HEK293 (cell line): ENCODE measurements around the gene PPP1R14B.

Experiments
- CTCF ChIA-PET: fragments of 350-600 bp; formaldehyde crosslinking; extraction: SDS; loops from one replicate; lab custom pipeline; 2021; ENCODE audit warnings: antibody characterized with exemption; lab: Yijun Ruan, JAX
- POLR2A ChIA-PET: fragments of 300-600 bp; formaldehyde crosslinking; extraction: SDS; loops from one replicate; lab custom pipeline; 2020; ENCODE audit warnings: antibody characterized with exemption, inconsistent platforms; lab: Yijun Ruan, JAX
- H3K27ac ChIP-seq: fragments of 200-500 bp; sonication (Bioruptor generic); 2 replicates; pipeline ENCODE4 v1.5.1; 2014; ENCODE audit warnings: low read depth, low read length, control low read depth, inconsistent platforms; ENCODE audit errors: extremely low read depth
- H3K36me3 ChIP-seq, 2 experiments: fragments of 200-500 bp in 1 of 2; sonication (Bioruptor generic) in 1 of 2; 1 replicate in 1 of 2; 2 replicates in 1 of 2; pipeline ENCODE4 v1.5.1; 2014 to 2017; ENCODE audit warnings: inconsistent platforms in 2 of 2, low read length in 2 of 2; ENCODE audit not compliant: control insufficient read depth in 2 of 2, insufficient read depth in 1 of 2
- H3K4me1 ChIP-seq: fragments of 200-500 bp; sonication (Bioruptor generic); 2 replicates; pipeline ENCODE4 v1.5.1; 2014; ENCODE audit warnings: mild to moderate bottlenecking, low read length, inconsistent platforms; ENCODE audit not compliant: control insufficient read depth, insufficient read depth
- H3K4me3 ChIP-seq: 2 replicates; pipeline ENCODE4 v1.5.1; 2011; ENCODE audit warnings: low read depth, mild to moderate bottlenecking, control low read depth, low read length, moderate library complexity
- H3K9me3 ChIP-seq: fragments of 200-500 bp; sonication (Bioruptor generic); 2 replicates; pipeline ENCODE4 v1.5.1; 2014; ENCODE audit warnings: low read depth, low read length, inconsistent platforms; ENCODE audit not compliant: control insufficient read depth, insufficient read depth
- ZBTB48 ChIP-seq: fragments of 450-650 bp; formaldehyde crosslinking; IDR thresholded peaks from 2 replicates; pipeline ENCODE4 v1.5.1; 2016; ENCODE audit warnings: missing biosample characterization, missing genetic modification characterization
- ZFHX2 ChIP-seq: fragments of 450-650 bp; formaldehyde crosslinking; conservative IDR thresholded peaks from 2 replicates; pipeline ENCODE4 v1.5.1; 2016; ENCODE audit warnings: missing biosample characterization, missing genetic modification characterization
- ZNF10 ChIP-seq: fragments of 450-650 bp; formaldehyde crosslinking; IDR thresholded peaks from 2 replicates; pipeline ENCODE4 v1.5.1; 2017; ENCODE audit warnings: missing biosample characterization, missing genetic modification characterization
- ZNF112 ChIP-seq: fragments of 450-650 bp; formaldehyde crosslinking; IDR thresholded peaks from 2 replicates; pipeline ENCODE4 v1.5.0; 2017; ENCODE audit warnings: missing biosample characterization, missing genetic modification characterization
- ZNF114 ChIP-seq: fragments of 450-650 bp; formaldehyde crosslinking; IDR thresholded peaks from 2 replicates; pipeline ENCODE4 v1.5.0; 2017; ENCODE audit warnings: missing biosample characterization, missing genetic modification characterization
- ZNF132 ChIP-seq: fragments of 450-650 bp; formaldehyde crosslinking; IDR thresholded peaks from 2 replicates; pipeline ENCODE4 v1.5.1; 2017; ENCODE audit warnings: missing biosample characterization, missing genetic modification characterization, borderline replicate concordance
- ZNF2 ChIP-seq: fragments of 450-650 bp; formaldehyde crosslinking; IDR thresholded peaks from 2 replicates; pipeline ENCODE4 v1.5.1; 2016; ENCODE audit warnings: missing biosample characterization, missing genetic modification characterization
- ZNF335 ChIP-seq: fragments of 450-650 bp; formaldehyde crosslinking; conservative IDR thresholded peaks from 2 replicates; pipeline ENCODE4 v1.5.1; 2016; ENCODE audit warnings: missing biosample characterization, missing genetic modification characterization
- ZNF433 ChIP-seq: fragments of 450-650 bp; formaldehyde crosslinking; IDR thresholded peaks from 2 replicates; pipeline ENCODE4 v1.5.1; 2016; ENCODE audit warnings: missing biosample characterization, missing genetic modification characterization, low read depth
- ZNF76 ChIP-seq: fragments of 450-650 bp; formaldehyde crosslinking; IDR thresholded peaks from 2 replicates; pipeline ENCODE4; 2016; ENCODE audit warnings: low read depth, missing biosample characterization, missing genetic modification characterization, borderline replicate concordance
- ZNF777 ChIP-seq: fragments of 450-650 bp; formaldehyde crosslinking; IDR thresholded peaks from 2 replicates; pipeline ENCODE4 v1.5.1; 2017; ENCODE audit warnings: missing biosample characterization, missing genetic modification characterization, borderline replicate concordance
- TF ChIP-seq, protein P1 (sequence below): fragments of 450-650 bp; formaldehyde crosslinking; IDR thresholded peaks from 2 replicates; pipeline ENCODE4 v1.5.1; 2017; ENCODE audit warnings: missing biosample characterization, mild to moderate bottlenecking, missing genetic modification characterization, moderate library complexity
- TF ChIP-seq, protein P2 (sequence below): fragments of 450-650 bp; formaldehyde crosslinking; IDR thresholded peaks from 2 replicates; pipeline ENCODE4 v1.5.1; 2016; ENCODE audit warnings: missing biosample characterization, missing genetic modification characterization

Gene PPP1R14B

DNA sequence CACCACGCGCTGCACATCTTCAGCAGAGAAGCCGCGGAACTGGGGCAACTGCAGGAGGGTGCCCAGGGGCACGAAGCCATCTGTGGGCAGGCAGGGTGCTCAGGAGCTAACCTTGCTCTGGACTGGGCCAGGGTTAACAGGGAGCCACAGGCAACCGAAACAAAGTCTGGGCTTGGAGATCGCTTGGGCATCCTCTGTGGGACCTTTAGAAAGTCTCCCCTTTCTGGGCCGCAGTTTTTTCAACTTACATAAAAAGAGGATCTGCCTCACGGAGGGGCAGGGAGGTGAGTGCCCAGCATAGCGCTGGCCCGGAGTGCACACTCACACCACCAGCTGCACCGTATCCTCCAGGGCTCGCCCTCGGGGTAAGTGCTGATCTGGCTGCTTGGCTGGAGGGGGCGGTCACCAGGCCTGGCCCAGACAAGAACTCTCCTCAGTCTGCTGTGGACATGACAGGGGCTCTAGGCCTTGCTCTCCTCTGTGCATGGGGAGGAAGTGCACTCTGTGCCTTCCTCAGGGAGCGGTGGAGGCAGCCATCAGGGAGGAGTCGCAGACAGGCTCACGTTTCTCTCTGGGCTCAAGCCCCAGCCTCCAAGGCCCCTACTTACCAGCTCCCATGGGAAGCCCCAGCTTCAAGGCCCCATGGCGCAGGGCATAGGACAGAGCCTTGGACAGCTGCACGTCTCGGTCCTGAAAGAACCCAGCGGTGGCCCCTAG is 21.7 kb downstream of the PPP1R14B start:
- TF ChIP-seq, protein P1, sequence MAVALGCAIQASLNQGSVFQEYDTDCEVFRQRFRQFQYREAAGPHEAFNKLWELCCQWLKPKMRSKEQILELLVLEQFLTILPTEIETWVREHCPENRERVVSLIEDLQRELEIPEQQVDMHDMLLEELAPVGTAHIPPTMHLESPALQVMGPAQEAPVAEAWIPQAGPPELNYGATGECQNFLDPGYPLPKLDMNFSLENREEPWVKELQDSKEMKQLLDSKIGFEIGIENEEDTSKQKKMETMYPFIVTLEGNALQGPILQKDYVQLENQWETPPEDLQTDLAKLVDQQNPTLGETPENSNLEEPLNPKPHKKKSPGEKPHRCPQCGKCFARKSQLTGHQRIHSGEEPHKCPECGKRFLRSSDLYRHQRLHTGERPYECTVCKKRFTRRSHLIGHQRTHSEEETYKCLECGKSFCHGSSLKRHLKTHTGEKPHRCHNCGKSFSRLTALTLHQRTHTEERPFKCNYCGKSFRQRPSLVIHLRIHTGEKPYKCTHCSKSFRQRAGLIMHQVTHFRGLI (tag by site-specific recombination), result no peak
- TF ChIP-seq ZNF777 (tag by site-specific recombination) (no peak), ZBTB48 (tag by site-specific recombination) (peak; percentile 35; the same call in 1 of the 2 replicates), ZNF132 (no peak), ZNF112 (no peak), ZNF335 (tag by site-specific recombination) (peak; percentile 64; the same call in 1 of the 2 replicates), ZNF76 (tag by site-specific recombination) (no peak), ZNF2 (no peak), ZFHX2 (tag by site-specific recombination) (no peak)
- TF ChIP-seq, protein P2, sequence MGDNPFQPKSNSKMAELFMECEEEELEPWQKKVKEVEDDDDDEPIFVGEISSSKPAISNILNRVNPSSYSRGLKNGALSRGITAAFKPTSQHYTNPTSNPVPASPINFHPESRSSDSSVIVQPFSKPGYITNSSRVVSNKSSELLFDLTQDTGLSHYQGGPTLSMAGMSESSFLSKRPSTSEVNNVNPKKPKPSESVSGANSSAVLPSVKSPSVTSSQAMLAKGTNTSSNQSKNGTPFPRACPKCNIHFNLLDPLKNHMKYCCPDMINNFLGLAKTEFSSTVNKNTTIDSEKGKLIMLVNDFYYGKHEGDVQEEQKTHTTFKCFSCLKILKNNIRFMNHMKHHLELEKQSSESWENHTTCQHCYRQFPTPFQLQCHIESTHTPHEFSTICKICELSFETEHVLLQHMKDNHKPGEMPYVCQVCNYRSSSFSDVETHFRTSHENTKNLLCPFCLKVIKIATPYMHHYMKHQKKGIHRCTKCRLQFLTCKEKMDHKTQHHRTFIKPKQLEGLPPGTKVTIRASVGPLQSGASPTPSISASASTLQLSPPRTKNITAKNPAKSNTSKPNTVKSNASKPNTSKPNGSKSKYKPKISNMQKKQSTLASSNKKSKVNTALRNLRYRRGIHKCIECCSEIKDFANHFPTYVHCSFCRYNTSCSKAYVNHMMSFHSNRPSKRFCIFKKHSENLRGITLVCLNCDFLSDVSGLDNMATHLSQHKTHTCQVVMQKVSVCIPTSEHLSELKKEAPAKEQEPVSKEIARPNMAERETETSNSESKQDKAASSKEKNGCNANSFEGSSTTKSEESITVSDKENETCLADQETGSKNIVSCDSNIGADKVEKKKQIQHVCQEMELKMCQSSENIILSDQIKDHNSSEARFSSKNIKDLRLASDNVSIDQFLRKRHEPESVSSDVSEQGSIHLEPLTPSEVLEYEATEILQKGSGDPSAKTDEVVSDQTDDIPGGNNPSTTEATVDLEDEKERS (tag by site-specific recombination), result no peak
- TF ChIP-seq, all 188 proteins: peak for 2
- H3K4me3 ChIP-seq, result peak overlapping the region; percentile 77
- ChIA-PET CTCF (interaction anchor here (0.5 to 1.9 kb wide), 2 partner anchors 20 to 37 kb away, joined by 4 to 10 read pairs; no protein-coding TSS in a partner anchor), POLR2A (interaction anchor here (0.8 to 2.1 kb wide), 4 partner anchors 13 to 92 kb away, joined by 3 to 12 read pairs (median 6); partner anchors contain the start of genes PRDX5 and TRMT112)
- peaks cover 0 to 26% of the 10 kb centered on the region in 2 experiments; a peak in 1 of 3 replicates for H3K36me3 ChIP-seq
- peaks cover 3% of the 10 kb centered on the region; the same call in 1 of the 2 replicates for H3K4me1 ChIP-seq
- H3K27ac ChIP-seq, result peak overlapping the region; percentile 52; the same call in 1 of the 2 replicates
- H3K9me3 ChIP-seq, result no peaks in the 10 kb centered on the region

DNA sequence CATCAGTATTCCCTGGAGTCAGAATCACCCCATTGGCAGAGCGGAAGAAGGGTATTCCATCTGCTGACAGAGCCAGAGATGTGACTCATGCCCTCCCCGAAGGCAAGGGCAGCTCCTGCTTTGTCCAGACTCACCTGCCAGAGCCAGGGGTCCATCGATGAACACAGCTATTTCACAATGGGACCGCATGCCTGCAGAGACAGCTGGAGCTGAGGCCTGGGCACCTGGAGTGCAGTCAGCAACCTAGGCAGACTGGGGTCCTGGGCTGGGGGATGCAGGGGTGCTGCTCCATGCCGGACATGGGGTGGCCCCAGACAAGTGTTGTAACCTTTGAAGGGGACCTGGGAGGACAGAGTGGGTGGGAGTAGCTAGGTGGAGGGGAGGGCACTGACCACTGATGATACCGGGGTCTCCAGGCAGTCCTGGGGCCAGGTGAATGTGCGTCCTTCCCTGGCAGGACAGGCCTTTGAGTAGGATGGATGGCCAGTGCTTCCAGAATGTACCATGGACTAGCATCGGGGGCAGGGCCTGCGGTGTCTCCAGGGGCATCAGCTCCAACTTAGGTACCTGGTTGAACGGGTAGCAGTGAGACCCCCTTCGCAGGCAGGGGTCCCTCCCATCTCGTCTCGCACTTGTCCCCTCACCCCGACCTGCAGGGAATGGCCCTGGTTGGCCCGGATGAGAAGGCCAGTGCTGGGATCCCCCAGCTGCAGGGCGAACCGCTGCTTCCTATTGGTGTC is 22.4 kb downstream of the PPP1R14B start:
- H3K27ac ChIP-seq, result no peak overlapping the region
- CTCF ChIA-PET, result interaction anchor here (0.6 to 1.7 kb wide), 2 partner anchors 11 to 20 kb away, joined by 3 read pairs; no protein-coding TSS in a partner anchor
- POLR2A ChIA-PET, result interaction anchor here (1.0 to 2.1 kb wide), 4 partner anchors 10 to 39 kb away, joined by 3 to 7 read pairs (median 4); partner anchors contain the start of gene STIP1
- H3K4me3 ChIP-seq, result no peak overlapping the region
- TF ChIP-seq ZNF114 (tag by site-specific recombination) (no peak), ZNF433 (tag by site-specific recombination) (no peak), ZNF10 (tag by site-specific recombination) (peak; percentile 43; the same call in 1 of the 2 replicates)
- no peaks in the 10 kb centered on the region for H3K9me3 ChIP-seq
- peaks cover 3% of the 10 kb centered on the region; the same call in 1 of the 2 replicates for H3K4me1 ChIP-seq
- peaks cover 0 to 26% of the 10 kb centered on the region in 2 experiments; a peak in 1 of 3 replicates for H3K36me3 ChIP-seq
